Neural cell (in vitro differentiated cells): Measurements from ENCODE around the gene PAPSS2. TPM values are rescaled to one million over a fixed set of nuclear protein-coding genes. Genes with fewer than 3 reads are reported as not detected.
"Not testable (repeated sequence)": the region's sequence is repeated elsewhere in the genome, so short reads cannot be mapped to it uniquely, and the experiment has no call there.

Experiments used
- H2AFZ ChIP-seq: fragments of 200-600, 300-800 bp; sonication (generic), shearing (Covaris generic); 2 replicates; pipeline ENCODE4 v1.6.0; 2014; ENCODE audit warnings: low read depth, mild to moderate bottlenecking, antibody characterized with exemption, low read length, moderate library complexity
- H3F3A ChIP-seq: fragments of 200-600 bp; shearing (Covaris generic); 2 replicates; pipeline ENCODE4 v1.6.1; 2016; ENCODE audit warnings: mild to moderate bottlenecking, moderate library complexity, mixed read lengths, antibody characterized with exemption, low read length; ENCODE audit not compliant: insufficient read depth, poor library complexity, severe bottlenecking
- H3K27ac ChIP-seq: fragments of 200-600, 300-800 bp; sonication (generic), shearing (Covaris generic); 2 replicates; pipeline ENCODE4 v1.5.1; 2014; ENCODE audit warnings: mild to moderate bottlenecking, low read length, moderate library complexity
- H3K27me3 ChIP-seq: fragments of 300-800, 200-600 bp; sonication (generic), shearing (Covaris generic); 2 replicates; pipeline ENCODE4 v1.6.0; 2014; ENCODE audit warnings: mild to moderate bottlenecking, low read depth, low read length, moderate library complexity; ENCODE audit not compliant: insufficient read depth
- H3K36me3 ChIP-seq: fragments of 300-800, 200-600 bp; sonication (generic), shearing (Covaris generic); 2 replicates; pipeline ENCODE4 v1.5.1; 2014; ENCODE audit warnings: mild to moderate bottlenecking, antibody characterized with exemption, low read length, moderate library complexity; ENCODE audit not compliant: insufficient read depth
- H3K4me2 ChIP-seq: fragments of 300-800, 200-600 bp; sonication (generic), shearing (Covaris generic); 2 replicates; pipeline ENCODE4 v1.6.0; 2014; ENCODE audit warnings: mild to moderate bottlenecking, low read length
- H3K4me3 ChIP-seq: fragments of 300-800, 200-600 bp; sonication (generic), shearing (Covaris generic); 2 replicates; pipeline ENCODE4 v1.5.1; 2014; ENCODE audit warnings: mild to moderate bottlenecking, low read length, moderate library complexity
- H3K79me2 ChIP-seq: fragments of 200-600 bp; shearing (Covaris generic); replicated peaks from 2 replicates; pipeline ENCODE4 v1.6.0; 2014; ENCODE audit warnings: mild to moderate bottlenecking, low read length, moderate library complexity; ENCODE audit not compliant: insufficient read depth
- H3K9ac ChIP-seq: fragments of 300-800, 200-600 bp; sonication (generic), shearing (Covaris generic); 2 replicates; pipeline ENCODE4 v1.6.1; 2016; ENCODE audit warnings: mild to moderate bottlenecking, low read length, mixed read lengths
- H3K9me2 ChIP-seq: fragments of 200-600 bp; shearing (Covaris generic); 2 replicates; pipeline ENCODE4 v1.6.1; 2016; ENCODE audit warnings: mild to moderate bottlenecking, low read length, mixed read lengths; ENCODE audit not compliant: insufficient read depth
- H3K9me3 ChIP-seq: fragments of 200-600, 300-800 bp; sonication (generic), shearing (Covaris generic); 2 replicates; pipeline ENCODE4 v1.6.1; 2016; ENCODE audit warnings: mild to moderate bottlenecking, mixed run types, low read length, moderate library complexity, mixed read lengths
- H4K20me1 ChIP-seq: fragments of 200-600 bp; shearing (Covaris generic); 2 replicates; pipeline ENCODE4 v1.6.1; 2016; ENCODE audit warnings: mild to moderate bottlenecking, mixed run types; ENCODE audit not compliant: insufficient read depth
- CTCF ChIP-seq: fragments of 450-650 bp; IDR thresholded peaks from 2 replicates; pipeline ENCODE4 v1.5.1; 2014; ENCODE audit warnings: antibody characterized with exemption, mild to moderate bottlenecking, moderate library complexity; ENCODE audit not compliant: poor library complexity, severe bottlenecking
- EP300 ChIP-seq: fragments of 450-650 bp; conservative IDR thresholded peaks from 2 replicates; pipeline ENCODE4 v1.6.1; 2014; ENCODE audit warnings: antibody characterized with exemption, mild to moderate bottlenecking, moderate library complexity; ENCODE audit not compliant: poor library complexity, severe bottlenecking
- EZH2 ChIP-seq: fragments of 200-600, 300-800 bp; shearing (Covaris generic), sonication (generic); IDR thresholded peaks from 2 replicates; pipeline ENCODE4 v1.6.1; 2014; ENCODE audit warnings: antibody characterized with exemption, low read length, borderline replicate concordance, mild to moderate bottlenecking; ENCODE audit not compliant: insufficient read depth, poor library complexity, severe bottlenecking
- MXI1 ChIP-seq: fragments of 450-650 bp; conservative IDR thresholded peaks from 2 replicates; pipeline ENCODE4 v1.6.1; 2014; ENCODE audit warnings: antibody characterized with exemption, mild to moderate bottlenecking; ENCODE audit not compliant: poor library complexity, severe bottlenecking
- POLR2AphosphoS5 ChIP-seq: IDR thresholded peaks from 2 replicates; pipeline ENCODE4 v1.6.1; 2012
- RAD21 ChIP-seq: fragments of 450-650 bp; conservative IDR thresholded peaks from 2 replicates; pipeline ENCODE4 v1.6.1; 2014; ENCODE audit warnings: antibody characterized with exemption, mild to moderate bottlenecking, moderate library complexity
- REST ChIP-seq: IDR thresholded peaks from 2 replicates; pipeline ENCODE4 v1.6.1; 2012; ENCODE audit warnings: borderline replicate concordance
- SMC3 ChIP-seq: fragments of 450-650 bp; conservative IDR thresholded peaks from 2 replicates; pipeline ENCODE4 v1.6.1; 2014; ENCODE audit warnings: antibody characterized with exemption, mild to moderate bottlenecking, moderate library complexity; ENCODE audit not compliant: poor library complexity
- TAF1 ChIP-seq: IDR thresholded peaks from 2 replicates; pipeline ENCODE4 v1.6.1; 2012; ENCODE audit warnings: low read depth
- polyA plus RNA-seq: library from polyadenylated mRNA; depleted of rRNA; stranded (reverse); fragments of >200 nt; gene quantifications from 2 replicates; pipeline ENCODE4 v1.2.3, GENCODE V29; 2014

The PAPSS2 gene
- polyA plus RNA-seq, 1 donor from 2014 or later: 0.24 TPM

DNA sequence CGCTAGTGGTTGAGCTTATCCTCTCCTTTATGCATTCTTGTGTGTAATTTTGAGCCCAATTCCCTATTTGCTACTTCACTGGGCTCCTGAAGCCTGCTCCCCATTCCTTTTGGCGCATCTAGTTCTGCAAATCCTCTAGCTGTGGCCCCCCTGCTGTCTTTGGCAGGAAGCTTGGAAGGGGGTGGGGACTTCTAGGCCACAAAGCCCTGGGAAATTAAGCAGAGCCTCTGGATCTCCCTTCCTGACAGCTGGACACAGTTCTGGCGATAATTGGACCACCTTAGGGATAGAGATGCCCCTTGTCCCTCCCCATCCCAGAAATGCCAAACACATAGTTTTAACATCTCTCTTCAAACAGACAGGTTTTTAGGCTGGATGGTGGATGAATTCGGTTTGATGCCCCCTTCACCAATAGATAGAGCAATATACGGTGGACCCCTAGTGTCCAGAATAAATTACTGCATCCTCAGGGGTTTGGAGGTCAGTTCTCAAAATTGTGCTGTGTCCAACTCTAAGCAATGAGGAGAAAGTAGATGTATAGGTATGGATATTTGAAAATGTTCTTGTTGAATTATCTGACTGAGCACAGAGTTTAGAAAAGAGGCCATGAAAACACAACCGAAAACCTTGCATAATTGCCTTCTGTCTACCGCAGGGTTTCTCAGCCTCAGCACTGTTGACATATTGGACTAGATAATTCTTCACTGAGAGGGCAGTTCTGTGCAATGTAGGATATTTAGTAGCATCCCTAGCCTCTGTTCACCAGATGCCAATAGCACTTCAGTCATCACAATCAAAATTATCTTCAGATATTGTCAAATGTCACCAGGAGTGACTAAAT, 75.5 kb downstream of the PAPSS2 start:
- H3K27me3 ChIP-seq: no peaks in the 10 kb centered on the region
- H4K20me1 ChIP-seq: no peaks in the 10 kb centered on the region
- H3K4me3 ChIP-seq: no peak overlapping the region
- H3K9me3 ChIP-seq: no peaks in the 10 kb centered on the region
- H2AFZ ChIP-seq: no peak overlapping the region
- TF ChIP-seq MXI1 (no peak), RAD21 (peak; percentile 63), SMC3 (peak; percentile 61), TAF1 (no peak), EZH2 (no peak), POLR2AphosphoS5 (no peak), EP300 (no peak), CTCF (peak; percentile 65), REST (no peak)
- H3K36me3 ChIP-seq: no peaks in the 10 kb centered on the region
- H3K27ac ChIP-seq: no peak overlapping the region
- no peak overlapping the region for H3K4me2 ChIP-seq
- no peak overlapping the region for H3K9ac ChIP-seq
- H3K79me2 ChIP-seq: no peaks in the 10 kb centered on the region
- H3F3A ChIP-seq: no peaks in the 10 kb centered on the region
- H3K9me2 ChIP-seq: no peaks in the 10 kb centered on the region

DNA sequence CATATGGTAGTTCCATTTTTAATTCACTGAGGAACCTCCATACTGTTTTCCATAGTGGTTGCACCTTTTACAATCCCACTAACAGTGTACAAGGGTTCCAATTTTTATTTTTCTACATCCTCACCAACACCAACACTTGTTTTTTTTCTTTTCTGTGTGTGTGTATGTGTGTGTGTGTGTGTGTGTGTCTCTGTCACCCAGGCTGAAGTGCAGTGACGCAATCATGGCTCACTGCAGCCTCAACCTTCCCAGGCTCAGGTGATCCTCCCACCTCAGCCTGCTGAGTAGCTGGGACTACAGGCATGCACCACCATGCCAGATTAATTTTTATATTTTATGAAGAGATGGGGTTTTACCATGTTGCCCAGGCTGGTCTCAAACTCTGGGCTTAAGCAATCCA, 78.6 kb downstream of the PAPSS2 start:
- H4K20me1 ChIP-seq, H3K27me3 ChIP-seq, H3F3A ChIP-seq, H3K9ac ChIP-seq, H3K79me2 ChIP-seq, H3K9me3 ChIP-seq, H2AFZ ChIP-seq, H3K9me2 ChIP-seq, H3K4me3 ChIP-seq, H3K27ac ChIP-seq, H3K36me3 ChIP-seq, H3K4me2 ChIP-seq: not testable (repeated sequence)
